Measurements from ENCODE around the gene PIK3CB. TPM values are rescaled to one million over a fixed set of nuclear protein-coding genes. Genes with fewer than 3 reads are reported as not detected.
A peak's percentile ranks its signal among the peaks of the same experiment; 100 is the strongest.

Gene PIK3CB
- total RNA-seq, 1 experiment from 2014 or later: 73.9 TPM

DNA sequence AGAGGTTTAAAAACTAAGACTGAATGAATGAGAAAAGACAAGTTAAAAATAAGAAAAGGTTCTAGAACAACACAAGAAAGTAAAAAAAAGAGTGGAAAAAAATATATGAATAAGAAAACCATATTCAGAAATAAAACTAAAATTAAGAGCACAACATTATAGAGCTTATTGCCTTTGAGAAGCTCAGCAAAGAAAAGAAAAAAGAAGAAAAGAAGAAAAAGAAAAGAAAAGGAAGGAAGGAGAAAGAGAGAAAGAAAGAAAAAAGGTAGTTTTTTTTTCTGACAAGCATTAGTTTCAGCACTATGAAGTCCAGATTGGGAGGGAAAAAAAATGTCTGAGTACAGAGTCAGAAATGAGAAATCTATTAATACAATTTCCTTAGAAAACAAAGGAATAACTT is 144.7 kb downstream of the PIK3CB start:
- DNase-seq (ENCODE audit: low read depth, low spot score) (no peak), ATAC-seq (no peak)
- H3K27me3 ChIP-seq (ENCODE audit: control insufficient read depth, insufficient read depth, low read length): no peaks in the 10 kb centered on the region
- POLR2A ChIA-PET: no interaction called here
- CTCF ChIA-PET: interaction anchor here (1.1 kb wide), 1 partner anchor 226 kb away, joined by 5 read pairs; no protein-coding TSS in a partner anchor
- H3K36me3 ChIP-seq (ENCODE audit: control insufficient read depth, insufficient read depth, low read length): peaks cover 6% of the 10 kb centered on the region; the same call in 1 of the 2 replicates
- peaks cover 27% of the 10 kb centered on the region for H3K4me1 ChIP-seq (ENCODE audit: control insufficient read depth, insufficient read depth, low read length)
- no peak overlapping the region for H3K4me3 ChIP-seq (ENCODE audit: low read depth in 2 of 2, low read length in 2 of 2)
- intact Hi-C loops (cut with micrococcal nuclease; ENCODE audit: unreplicated experiment) (loop anchor here (10.0 kb wide), 1 partner anchor 95 kb away; the partner anchor contains the start of gene CEP70), in situ Hi-C loops (cut with HindIII; ENCODE audit: low pct_unique_long_range_greater_than_20kb, low sequenced_read_pairs) (no loop called here)
- no peaks in the 10 kb centered on the region for H3K9me3 ChIP-seq (ENCODE audit: control insufficient read depth, insufficient read depth, low read depth, low read length)
- TF ChIP-seq TCF7L2 (IDR thresholded peaks at IDR 0.05; ENCODE audit: low read depth, low read length) (no peak), REST (IDR thresholded peaks at IDR 0.05; ENCODE audit: insufficient read depth in 1 of 2, low read depth in 2 of 2, low read length in 1 of 2) (no peak), SIN3A (IDR thresholded peaks at IDR 0.05; ENCODE audit: borderline replicate concordance, insufficient read depth, low read depth, low read length) (no peak), CTCF (IDR thresholded peaks at IDR 0.05) (no peak), POLR2AphosphoS5 (IDR thresholded peaks at IDR 0.05; ENCODE audit: low read depth, low read length) (no peak)
- BruUV-seq (replicated peaks): no TSS peak
- peak overlapping the region; percentile 55; the same call in 1 of the 2 replicates for H3K27ac ChIP-seq (ENCODE audit: low read length)

- no peak for TF ChIP-seq SIN3A (IDR thresholded peaks at IDR 0.05; ENCODE audit: borderline replicate concordance, insufficient read depth, low read depth, low read length)
- no peak for TF ChIP-seq REST (IDR thresholded peaks at IDR 0.05; ENCODE audit: insufficient read depth in 1 of 2, low read depth in 2 of 2, low read length in 1 of 2)
- no peak for TF ChIP-seq POLR2AphosphoS5 (IDR thresholded peaks at IDR 0.05; ENCODE audit: low read depth, low read length)
- no peak for TF ChIP-seq TCF7L2 (IDR thresholded peaks at IDR 0.05; ENCODE audit: low read depth, low read length)
- TF ChIP-seq CTCF (IDR thresholded peaks at IDR 0.05): no peak
- Histone ChIP-seq H3K4me1 (ENCODE audit: control insufficient read depth, insufficient read depth, low read length) (peaks cover 18% of the 10 kb centered on the region), H3K27ac (ENCODE audit: low read length) (peak overlapping the region; percentile 62; the same call in 1 of the 2 replicates), H3K4me3 (ENCODE audit: low read depth in 2 of 2, low read length in 2 of 2) (no peak overlapping the region), H3K27me3 (ENCODE audit: control insufficient read depth, insufficient read depth, low read length) (no peaks in the 10 kb centered on the region), H3K9me3 (ENCODE audit: control insufficient read depth, insufficient read depth, low read depth, low read length) (no peaks in the 10 kb centered on the region), H3K36me3 (ENCODE audit: control insufficient read depth, insufficient read depth, low read length) (peaks cover 6% of the 10 kb centered on the region; the same call in 1 of the 2 replicates)
- CTCF ChIA-PET: interaction anchor here (1.1 kb wide), 1 partner anchor 227 kb away, joined by 5 read pairs; no protein-coding TSS in a partner anchor
- intact Hi-C loops (cut with micrococcal nuclease; ENCODE audit: unreplicated experiment) (no loop called here), in situ Hi-C loops (cut with HindIII; ENCODE audit: low pct_unique_long_range_greater_than_20kb, low sequenced_read_pairs) (no loop called here)
- no peak for ATAC-seq
- no peak for DNase-seq (ENCODE audit: low read depth, low spot score)
- POLR2A ChIA-PET: no interaction called here
- no TSS peak for BruUV-seq (replicated peaks)
These were observed 145.8 kb downstream of the PIK3CB start for GRCh38 chr3:138688871-138689299.
